ENCODE results near the gene OR9Q1.

The OR9Q1 gene

DNA sequence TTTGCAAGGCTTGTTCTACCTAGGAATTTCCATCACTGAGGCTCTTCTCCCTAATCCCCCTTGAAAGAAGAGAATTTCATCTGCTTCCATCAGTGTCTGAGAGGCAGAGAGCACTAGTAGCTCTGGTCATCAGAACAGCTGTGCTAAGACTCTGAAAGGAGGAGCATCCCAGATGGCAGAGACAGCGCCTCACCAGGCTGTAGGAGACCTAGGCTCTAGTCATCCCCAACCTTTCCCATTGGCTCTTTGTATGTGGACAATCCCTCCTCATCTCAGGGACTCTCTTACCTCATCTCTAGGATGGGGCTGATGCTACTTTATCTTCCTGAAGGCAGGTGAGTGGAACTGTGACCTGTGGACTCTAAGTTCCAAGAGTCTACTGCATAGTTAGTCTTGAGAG is 110.5 kb downstream of the OR9Q1 start:
- TF ChIP-seq, protein P1, sequence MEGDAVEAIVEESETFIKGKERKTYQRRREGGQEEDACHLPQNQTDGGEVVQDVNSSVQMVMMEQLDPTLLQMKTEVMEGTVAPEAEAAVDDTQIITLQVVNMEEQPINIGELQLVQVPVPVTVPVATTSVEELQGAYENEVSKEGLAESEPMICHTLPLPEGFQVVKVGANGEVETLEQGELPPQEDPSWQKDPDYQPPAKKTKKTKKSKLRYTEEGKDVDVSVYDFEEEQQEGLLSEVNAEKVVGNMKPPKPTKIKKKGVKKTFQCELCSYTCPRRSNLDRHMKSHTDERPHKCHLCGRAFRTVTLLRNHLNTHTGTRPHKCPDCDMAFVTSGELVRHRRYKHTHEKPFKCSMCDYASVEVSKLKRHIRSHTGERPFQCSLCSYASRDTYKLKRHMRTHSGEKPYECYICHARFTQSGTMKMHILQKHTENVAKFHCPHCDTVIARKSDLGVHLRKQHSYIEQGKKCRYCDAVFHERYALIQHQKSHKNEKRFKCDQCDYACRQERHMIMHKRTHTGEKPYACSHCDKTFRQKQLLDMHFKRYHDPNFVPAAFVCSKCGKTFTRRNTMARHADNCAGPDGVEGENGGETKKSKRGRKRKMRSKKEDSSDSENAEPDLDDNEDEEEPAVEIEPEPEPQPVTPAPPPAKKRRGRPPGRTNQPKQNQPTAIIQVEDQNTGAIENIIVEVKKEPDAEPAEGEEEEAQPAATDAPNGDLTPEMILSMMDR (conservative IDR thresholded peaks at IDR 0.05; ENCODE audit: control insufficient read depth, insufficient read depth, low read depth, low read length): no peak
- H3K4me3 ChIP-seq (ENCODE audit: control insufficient read depth, low read depth, low read length): no peak overlapping the region
- DNase-seq (ENCODE audit: low read depth): no peak

DNA sequence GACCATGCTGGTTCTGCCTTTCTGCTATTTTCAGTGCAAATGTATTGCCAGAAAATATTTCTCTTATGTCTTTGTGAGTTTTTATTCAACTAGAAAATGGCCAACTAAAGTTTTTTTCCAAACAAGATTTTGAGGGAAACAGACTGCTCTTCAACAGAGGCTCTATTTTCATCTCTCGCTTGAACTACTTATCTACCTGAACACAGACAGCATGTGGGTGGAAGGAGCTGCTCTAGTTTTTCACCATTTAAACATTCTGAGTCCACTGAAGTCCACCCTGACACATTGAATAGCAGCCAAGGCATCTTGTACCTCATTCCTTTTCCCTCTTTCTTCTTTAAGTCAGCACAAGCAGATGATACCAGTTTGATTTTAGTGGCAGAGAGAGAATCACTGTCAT is 111.5 kb downstream of the OR9Q1 start:
- no peak for DNase-seq (ENCODE audit: low read depth)
- no peak overlapping the region for H3K4me3 ChIP-seq (ENCODE audit: control insufficient read depth, low read depth, low read length)
- TF ChIP-seq, protein P1 (conservative IDR thresholded peaks at IDR 0.05; ENCODE audit: control insufficient read depth, insufficient read depth, low read depth, low read length): no peak

GRCh38 chr11:58142761-58143160 is 119.1 kb downstream of the OR9Q1 start:
- H3K4me3 ChIP-seq (ENCODE audit: control insufficient read depth, low read depth, low read length): no peak overlapping the region
- TF ChIP-seq, protein P1 (conservative IDR thresholded peaks at IDR 0.05; ENCODE audit: control insufficient read depth, insufficient read depth, low read depth, low read length): no peak
- DNase-seq (ENCODE audit: low read depth): no peak

- H3K4me3 ChIP-seq (ENCODE audit: control insufficient read depth, low read depth, low read length): no peak overlapping the region
- no peak for DNase-seq (ENCODE audit: low read depth)
- TF ChIP-seq, protein P1 (conservative IDR thresholded peaks at IDR 0.05; ENCODE audit: control insufficient read depth, insufficient read depth, low read depth, low read length): no peak
These were observed 129.1 kb downstream of the OR9Q1 start for GRCh38 chr11:58152781-58153180.

GRCh38 chr11:58164389-58164788 is 140.7 kb downstream of the OR9Q1 start:
- no peak overlapping the region for H3K4me3 ChIP-seq (ENCODE audit: control insufficient read depth, low read depth, low read length)
- TF ChIP-seq, protein P1 (conservative IDR thresholded peaks at IDR 0.05; ENCODE audit: control insufficient read depth, insufficient read depth, low read depth, low read length): no peak
- DNase-seq (ENCODE audit: low read depth): no peak

GRCh38 chr11:58164990-58165389 is 141.3 kb downstream of the OR9Q1 start:
- no peak overlapping the region for H3K4me3 ChIP-seq (ENCODE audit: control insufficient read depth, low read depth, low read length)
- TF ChIP-seq, protein P1 (conservative IDR thresholded peaks at IDR 0.05; ENCODE audit: control insufficient read depth, insufficient read depth, low read depth, low read length): no peak
- no peak for DNase-seq (ENCODE audit: low read depth)

GRCh38 chr11:58165504-58166106 is 141.9 kb downstream of the OR9Q1 start:
- H3K4me3 ChIP-seq (ENCODE audit: control insufficient read depth, low read depth, low read length): no peak overlapping the region
- no peak for DNase-seq (ENCODE audit: low read depth)
- TF ChIP-seq, protein P1 (conservative IDR thresholded peaks at IDR 0.05; ENCODE audit: control insufficient read depth, insufficient read depth, low read depth, low read length): no peak

Data from fibroblast of mammary gland (primary cell).